SIG-M5 (cell line): ENCODE data around the gene MCC.

ENCODE experiments used
- DNase-seq: peaks from one replicate; lab custom pipeline; 2025; lab: John Stamatoyannopoulos, UW

MCC gene

DNA sequence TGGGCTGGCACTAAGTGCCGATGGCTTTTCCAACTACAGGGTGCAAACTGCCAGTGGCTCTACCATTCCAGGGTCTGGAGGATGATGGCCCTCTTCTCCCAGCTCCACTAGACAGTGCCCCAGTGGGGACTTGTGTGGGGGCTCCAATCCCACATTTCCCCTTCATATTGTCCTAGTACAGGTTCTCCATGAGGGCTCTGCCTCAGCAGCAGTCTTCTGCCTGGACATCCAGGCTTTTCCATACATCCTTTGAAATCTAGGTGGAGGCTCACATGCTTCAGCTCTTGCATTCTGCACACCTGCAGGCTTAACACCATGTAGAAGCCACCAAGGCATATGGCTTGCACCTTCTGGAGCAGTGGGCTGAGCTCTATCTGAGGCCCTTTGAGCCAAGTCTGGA, 123.8 kb downstream of the MCC start:
- no peak for DNase-seq

DNA sequence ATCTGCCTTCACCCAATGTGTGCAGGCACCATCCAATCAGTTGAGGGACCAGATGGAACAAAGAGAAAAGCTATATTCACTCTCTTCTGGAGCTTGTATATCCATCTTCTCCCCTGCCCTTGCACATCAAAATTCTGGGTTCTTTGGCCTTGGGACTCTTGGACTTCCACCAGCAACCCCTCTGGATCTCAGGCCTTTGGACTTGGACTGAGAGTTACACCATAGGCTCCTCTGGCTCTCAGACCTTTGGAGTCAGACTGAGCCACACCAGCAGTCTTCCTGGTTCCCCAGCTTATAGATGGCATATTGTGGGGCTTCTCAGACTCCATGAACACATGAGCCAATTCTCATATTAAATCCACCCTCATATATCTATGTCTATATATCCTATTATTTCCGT, 126.6 kb downstream of the MCC start:
- no peak for DNase-seq

DNA sequence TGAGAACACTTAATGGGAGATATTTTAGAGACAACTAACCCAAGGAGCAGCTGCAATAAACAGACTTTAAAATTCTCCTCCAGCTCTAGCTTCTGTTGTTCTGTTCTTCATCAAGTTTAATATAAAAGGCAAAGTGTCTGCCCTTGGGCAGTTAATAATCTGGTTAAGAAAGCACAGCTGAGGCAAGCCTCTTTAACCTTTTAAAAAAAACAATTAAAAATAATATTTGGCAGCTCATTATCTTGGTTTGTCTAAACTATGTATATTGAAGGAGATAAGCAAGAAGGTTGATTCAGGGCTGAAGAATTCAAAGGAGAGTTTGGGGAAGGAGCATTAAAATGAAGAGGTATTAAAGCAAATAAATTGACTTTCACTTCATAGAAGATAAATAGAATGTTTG, 128.8 kb downstream of the MCC start:
- no peak for DNase-seq

DNA sequence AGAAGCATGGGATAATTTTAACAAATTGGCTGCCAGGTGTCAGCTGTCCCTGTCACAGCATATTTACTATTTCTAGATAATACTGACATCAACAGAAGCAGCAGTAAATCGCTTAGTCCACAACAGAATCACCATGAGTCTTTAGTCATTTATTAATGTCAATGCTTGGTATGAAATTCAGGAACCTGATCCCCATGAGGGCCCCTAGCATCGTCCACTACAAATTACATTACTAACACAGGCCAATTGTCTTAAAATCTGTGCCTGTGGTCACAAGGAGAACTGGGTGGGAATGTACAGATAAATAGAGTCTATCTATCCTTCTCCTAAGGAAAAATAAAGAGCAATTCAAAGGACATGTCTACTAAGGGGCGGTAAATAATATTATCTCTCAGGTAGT, 129.6 kb downstream of the MCC start:
- DNase-seq = no peak

DNA sequence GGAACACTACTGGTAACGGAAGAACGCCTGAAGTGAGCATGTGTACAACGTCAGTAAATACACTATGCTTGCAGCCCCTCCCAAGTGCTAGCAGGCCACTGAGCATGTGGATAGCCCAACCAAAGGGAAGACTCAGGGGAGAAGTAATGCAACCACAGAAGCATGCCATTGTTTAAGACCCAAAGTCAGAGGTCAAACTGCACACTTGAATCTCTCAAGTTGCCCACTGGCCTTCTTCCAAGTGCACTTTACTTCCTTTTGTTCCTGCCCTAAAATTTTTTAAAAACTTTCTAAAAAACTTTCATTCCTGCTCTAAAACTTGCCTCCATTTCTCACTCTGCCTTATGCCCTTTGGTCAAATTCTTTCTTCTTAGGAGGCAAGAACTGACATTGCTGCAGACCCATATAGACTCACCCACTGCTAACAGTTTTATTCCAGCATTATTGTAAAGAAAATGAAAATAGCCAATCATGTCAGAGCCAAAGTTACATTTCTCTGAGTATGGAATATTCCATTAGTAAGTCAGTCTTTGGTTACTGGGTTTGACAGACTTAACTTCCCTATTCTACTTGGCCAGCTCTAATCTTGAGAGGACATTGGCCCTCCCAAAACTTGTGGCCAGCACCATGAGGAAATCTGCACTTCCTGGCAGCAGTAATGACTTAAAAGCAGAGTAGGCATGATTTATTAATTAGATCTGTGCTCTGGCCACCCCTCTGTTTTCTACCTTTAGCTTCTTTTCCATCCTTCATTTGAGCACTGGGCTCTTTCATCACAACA, 130.4 kb downstream of the MCC start:
- no peak for DNase-seq

DNA sequence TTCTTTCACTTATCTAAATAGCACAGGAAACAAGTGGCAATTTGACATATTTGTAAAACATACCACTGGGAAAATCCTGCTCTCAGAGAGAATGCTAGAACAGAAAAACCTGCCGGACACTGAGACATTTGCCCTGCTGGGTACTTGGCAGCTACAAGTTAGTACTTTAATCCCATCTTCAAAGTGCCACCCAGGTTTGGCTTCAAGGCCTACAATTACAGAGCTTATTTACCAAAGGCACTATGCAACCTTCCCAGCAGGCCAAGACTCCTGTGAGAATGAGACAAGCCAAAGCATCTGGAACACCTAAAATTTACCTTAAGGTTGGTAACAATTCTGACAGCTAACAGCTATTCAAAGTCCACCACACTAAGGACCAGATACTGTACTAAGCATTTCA, 131.8 kb downstream of the MCC start:
- DNase-seq = no peak

DNA sequence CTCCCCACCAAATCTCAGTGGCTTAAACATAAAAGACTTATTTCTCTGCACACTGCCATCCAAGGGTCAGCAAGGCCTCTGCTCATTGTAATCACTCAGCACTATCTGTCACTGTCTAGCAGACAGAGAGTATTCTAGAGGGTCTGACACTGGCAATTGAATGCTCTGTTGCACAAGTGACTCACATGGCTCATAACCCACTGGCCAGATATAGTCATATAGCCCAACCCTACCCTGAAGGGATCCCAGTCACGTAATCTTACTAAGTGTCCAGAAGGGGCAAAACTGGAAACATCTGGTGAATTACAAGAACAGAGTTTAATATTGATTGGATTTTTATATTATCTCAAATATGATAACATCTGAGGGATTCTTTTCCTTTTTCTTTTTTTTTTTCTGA, 134.2 kb downstream of the MCC start:
- DNase-seq = no peak

DNA sequence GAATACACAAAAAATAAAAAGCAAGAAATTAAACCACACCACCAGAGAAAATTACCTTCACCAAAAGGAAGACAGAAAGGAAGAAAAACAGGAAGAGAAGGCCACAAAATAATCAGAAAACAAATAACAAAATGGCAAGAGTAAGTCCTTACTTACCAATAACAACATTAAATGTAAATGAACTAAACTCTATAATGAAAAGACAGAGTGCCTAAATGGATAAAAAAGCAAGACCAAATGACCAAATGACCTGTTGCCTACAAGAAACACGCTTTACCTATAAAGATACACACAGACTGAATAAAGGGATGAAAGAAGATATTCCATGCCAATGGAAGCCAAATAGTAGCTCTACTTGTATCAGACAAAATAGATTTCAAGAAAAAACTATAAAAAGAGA, 140.7 kb downstream of the MCC start:
- no peak for DNase-seq

DNA sequence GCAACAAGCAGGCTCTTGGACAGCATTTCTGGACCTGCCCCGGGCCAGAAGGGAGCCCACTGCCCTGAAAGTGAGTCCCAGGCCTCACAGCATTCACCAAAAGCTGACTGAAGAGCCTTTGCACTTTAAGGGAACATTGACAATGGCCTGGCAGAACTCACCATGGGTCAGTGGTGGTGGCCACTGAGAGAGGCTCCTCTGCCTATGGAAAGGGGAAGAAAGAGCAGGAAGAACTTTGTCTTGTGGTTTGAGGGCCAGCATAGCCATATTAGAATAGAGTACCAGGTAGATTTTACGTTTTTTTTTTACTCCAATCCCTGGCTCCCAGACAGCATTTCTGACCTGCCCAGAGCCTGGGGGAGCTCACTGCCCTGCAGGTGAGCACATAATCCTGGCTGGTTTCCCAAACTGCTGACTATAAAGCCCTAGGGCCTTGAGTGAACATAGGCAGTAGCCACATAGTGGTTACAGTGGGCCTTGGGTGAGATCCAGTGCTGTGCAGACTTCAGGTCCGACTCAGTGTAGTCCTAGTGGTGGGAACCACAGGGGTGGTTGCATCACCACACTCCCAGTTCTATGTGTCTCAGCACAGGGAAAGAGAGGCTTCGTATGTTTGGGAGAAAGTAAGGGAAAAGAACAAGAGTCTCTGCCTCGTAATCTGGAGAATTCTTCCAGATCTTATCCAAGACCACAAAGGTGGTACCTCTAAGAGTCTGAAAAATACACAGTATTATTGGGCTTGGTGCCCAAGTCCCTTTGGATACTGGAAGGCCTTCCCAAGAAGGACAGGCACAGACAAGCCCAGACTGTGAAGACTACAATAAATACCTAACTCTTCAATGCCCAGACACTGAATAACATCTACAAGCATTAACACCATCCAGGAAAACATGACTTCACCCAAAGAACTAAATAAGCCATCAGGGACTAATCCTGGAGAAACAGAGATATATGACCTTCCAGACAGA, 143.0 kb downstream of the MCC start:
- no peak for DNase-seq

DNA sequence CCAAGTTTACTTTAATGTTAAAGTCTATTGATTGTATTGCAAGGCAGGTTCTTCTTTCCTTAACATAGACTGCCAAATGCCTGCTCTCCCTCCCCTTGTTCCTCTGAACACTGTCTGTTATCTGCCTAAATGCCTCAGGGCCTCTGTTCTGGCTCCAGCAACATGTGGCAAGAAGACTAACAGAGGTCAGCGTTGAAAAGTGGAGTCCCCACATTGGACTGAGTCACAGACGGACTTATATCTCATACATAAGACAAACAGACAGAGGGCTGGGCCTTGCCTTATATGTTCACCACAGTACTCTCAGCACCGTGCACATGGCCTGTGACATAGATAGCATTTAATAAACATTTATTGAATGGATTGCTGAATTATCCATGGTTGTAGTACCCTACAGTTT, 144.9 kb downstream of the MCC start:
- DNase-seq = no peak

DNA sequence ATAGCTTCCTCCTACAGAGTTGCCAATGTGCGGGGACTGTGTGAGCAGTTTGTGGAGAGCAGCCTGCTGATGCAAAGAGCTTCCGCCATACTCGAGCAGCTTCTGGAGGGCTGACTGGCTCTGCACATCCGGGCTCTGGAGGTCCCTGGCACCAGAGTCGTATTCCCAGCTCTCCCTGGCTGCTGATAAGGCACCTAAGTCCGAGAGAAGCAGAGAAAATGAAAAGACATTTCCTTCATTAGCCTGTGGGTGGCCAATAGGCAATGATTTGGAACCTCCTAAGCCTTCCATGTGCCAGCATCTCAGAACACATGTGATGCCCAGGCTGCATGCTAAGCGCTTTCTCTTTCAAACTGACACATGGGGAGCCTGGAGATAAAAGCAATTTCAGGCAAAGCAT, 147.7 kb downstream of the MCC start:
- DNase-seq = no peak

DNA sequence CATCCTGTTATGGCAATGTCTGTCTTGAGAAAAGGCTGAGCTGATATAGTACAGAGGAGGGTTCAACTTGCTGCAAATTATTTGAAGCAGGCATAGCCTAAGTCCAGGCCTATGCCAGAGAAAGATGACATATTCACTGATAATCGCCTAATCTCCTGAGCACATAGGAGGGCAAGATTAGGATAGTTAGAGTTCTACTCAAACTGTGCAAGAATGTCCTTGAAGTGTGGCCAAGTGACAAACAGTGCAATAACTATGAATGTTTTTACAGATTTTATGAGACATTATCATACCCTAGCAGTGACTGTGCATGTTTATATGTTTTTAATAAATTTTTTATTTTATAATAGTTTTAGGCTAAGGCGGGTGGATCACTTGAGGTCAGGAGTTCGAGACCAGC, 149.6 kb downstream of the MCC start:
- no peak for DNase-seq

DNA sequence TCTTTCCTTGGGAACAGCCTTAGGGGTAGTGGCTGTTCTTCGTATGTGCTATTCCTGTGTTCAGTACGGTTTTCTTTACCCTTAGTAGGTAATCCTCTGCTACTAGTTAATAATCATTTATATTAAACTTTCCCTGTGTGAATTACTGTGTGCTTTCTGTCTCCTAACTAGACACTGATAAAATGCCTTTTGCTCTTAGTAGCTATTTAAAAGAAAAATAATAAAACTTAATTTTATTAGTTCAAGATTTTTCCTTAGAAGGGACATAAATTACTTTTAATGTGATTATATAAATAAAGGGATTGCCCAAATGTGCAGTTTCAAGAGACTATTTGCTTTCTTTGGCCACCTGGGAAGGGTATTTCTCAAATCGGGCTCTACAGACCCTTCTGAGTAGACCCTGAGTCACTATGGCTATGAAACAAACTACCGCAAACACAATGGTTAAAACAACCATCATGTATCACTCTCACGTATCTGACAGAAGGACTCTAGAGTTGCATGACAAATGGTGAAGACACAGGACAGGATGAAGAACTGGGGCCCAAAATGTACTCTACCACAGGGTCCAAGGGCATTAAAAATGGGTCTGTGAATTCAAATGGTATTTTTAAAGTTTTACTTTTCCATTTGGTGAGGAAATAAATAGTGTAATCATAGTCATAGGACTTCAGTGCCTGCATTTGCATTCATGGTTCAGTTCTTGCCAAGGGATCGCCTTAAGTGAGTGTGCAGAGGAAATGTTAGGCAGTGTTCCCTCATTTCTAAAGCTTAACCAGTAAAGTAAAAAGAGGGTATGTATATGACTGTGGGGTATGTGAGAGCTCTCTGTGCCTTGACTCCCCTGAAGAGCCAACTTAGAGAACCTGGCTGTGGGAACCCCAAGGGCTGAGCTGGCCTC, 150.5 kb downstream of the MCC start:
- no peak for DNase-seq

DNA sequence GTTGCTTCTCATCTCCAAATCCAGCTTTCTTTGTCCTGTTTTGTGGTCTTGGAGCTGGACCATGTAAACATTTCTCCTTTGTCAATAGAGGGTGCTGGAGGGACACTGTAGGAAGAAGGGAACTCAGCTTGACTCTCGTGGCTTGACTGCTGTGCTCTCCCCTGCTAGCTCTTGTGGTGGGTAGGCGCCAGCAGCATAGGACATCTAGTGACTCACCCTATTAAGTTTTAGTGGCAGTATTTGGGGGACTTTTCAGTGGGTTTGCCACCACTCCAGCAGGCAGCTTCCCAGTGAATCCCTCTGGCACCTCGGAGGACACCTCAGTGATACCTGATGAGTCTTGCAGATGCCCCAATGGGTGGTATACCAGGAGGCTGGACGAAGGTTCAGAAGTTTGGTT, 151.3 kb downstream of the MCC start:
- no peak for DNase-seq

DNA sequence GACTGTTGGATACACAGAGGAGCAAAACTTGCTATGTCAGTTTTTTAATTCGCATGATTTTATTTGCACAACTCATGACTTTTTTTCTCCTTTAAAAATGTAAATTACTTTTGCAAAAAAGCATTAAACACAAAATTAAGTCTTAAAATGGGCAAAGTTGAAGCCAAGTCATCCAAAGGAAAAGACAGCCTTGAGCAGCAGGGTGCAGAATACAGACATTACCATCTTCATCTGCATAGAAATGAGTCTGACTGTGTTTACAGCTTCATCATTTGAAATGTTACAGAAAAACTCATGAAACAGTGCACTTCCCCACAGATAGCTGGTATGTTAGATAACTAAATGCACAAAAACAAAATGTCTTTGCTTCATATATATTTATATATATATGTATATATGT, 154.8 kb downstream of the MCC start:
- no peak for DNase-seq

DNA sequence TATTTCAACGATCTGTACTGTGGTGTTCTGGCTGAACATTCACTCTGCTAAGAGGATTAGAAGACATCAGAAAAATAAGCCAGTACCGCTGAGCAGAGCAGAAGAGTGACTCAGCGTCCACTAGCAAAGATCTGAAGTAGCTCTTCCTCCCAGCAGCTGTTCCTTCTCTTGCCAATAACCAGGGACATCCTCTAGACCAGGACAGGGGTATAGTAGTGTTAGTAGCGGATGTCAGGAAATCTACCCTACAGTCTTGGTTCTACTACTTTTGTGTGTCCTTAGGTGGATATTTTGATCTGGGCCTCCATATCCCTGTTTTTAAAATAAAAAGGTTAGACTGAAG, 157.1 kb downstream of the MCC start:
- no peak for DNase-seq

DNA sequence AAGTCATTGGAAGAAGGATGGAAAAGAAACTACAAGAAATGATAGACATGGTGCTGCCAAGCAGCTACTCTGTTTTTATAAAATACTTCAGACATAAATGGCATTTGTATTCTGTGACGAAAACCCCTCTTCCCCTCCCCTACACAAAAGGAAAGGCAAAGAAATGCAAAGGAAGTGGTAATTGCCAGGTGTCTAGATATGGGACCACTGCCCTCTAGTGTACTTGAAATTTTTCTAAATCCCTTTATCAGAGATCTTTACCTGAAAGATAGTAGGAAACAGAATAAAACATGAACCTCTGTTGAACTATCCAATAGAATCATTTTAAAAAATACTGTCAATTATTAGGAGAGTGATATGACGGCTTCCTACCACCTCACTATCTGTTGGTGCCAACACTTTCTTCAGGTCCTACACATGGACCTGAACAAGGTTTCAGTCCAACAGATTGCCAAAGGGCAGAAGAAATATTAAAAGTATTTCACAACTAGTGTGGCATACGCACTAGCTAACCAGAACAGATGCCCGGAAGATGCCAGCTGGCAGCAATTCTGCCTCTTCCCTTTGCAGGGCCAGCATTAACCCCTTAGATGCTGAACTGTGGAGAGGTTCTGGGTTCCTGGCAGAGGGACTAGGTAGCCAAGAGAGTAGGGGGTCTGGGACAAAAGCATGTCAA, 157.6 kb downstream of the MCC start:
- no peak for DNase-seq

DNA sequence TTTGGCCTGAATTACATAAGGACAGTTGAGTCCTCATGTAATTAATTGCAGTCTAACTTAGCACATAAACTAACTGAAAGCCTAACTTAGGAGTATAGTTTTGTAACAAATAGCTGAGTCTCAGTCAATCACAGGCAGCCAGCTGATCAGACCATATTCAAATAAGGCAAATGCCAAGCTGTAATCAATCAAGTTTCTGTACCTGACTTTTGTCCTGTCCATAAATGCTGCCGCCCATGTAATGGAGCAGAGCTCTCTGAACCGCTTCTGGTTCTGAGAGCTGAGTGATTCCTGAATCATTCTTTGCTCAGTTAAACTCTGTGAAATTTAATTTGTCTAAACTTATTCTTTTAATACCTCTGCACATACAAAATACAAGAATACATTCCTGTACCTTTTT, 158.3 kb downstream of the MCC start:
- no peak for DNase-seq

DNA sequence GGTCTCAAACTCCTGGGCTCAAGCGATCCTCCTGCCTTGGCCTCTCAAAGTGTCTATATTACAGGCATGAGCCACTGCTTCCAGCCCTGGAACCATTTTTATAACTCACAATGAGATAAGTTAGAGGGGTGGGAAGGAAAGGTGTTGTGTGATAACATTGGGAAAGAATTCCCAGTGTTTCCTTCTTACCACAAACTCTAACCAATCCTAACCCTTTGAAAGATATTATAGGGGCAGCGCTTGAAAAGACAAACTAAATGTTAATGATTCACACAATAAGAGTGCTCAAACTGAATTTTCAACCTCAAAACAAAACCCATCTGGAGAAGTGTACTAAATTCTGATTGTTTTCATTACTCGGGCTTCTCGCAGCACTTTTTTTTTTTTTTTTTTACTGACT, 163.2 kb downstream of the MCC start:
- no peak for DNase-seq

DNA sequence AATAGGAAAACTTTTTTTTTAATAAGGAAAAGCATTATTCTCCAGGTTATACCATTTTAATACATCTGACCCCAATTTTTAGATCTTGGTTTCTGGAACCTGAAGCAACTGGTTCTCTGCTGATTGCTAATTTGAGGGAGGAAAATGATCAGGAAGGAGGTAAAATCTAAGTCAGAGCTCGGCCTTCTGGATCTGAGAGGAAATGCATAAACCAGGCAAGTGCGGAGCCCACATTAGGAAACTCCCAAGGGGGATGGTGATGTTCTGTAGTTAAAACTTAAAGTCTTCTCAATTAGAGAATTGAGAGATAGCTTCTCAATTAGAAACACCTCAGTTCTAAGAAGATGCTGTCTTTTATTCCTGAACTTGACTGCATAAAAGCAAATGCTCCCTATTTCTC, 167.0 kb downstream of the MCC start:
- DNase-seq = no peak

DNA sequence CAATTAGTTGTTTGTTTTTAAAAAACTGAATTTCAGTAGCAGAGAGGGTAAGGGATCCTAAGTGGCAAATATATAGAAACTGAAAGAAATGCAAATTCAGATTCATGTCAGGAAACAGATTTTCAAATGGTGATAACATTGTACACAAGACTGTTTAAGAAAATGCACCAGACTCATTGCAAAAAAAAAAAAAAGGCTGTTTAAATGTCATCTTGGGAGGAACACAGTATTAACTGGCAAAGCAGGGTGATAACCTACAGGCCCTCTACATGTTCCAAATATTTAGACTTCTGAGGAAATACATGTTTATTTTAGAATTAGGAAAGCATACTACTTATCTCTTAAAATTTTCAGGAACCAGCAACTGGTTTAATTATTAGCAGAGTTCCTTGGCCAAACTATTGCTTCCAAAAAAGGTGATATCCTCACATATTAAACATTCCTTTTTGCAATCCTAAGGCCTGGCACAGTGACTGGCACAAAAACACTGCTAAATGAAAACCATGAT, 167.9 kb downstream of the MCC start:
- no peak for DNase-seq
